ENCODE measurements around the gene FAM187B.

DNA sequence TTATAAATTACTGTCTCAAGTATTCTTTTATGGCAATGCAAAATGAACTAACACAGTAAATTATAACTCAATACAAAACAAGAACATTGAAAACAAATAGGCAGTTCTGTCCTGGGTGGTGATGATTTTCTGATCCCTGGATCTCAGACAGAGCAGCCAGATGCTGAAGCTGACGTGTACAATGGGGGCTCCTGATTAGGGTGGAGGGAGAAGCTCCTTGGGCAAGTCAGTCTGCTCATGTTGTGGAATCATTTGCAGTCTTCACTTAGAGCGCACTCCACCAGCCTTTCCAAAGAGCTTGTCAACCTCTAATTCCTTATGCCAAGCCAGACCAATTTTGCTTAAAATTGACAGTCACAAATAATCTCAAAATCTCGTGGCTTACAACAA, 52.4 kb downstream of the FAM187B start:
- TF ChIP-seq, protein P1, sequence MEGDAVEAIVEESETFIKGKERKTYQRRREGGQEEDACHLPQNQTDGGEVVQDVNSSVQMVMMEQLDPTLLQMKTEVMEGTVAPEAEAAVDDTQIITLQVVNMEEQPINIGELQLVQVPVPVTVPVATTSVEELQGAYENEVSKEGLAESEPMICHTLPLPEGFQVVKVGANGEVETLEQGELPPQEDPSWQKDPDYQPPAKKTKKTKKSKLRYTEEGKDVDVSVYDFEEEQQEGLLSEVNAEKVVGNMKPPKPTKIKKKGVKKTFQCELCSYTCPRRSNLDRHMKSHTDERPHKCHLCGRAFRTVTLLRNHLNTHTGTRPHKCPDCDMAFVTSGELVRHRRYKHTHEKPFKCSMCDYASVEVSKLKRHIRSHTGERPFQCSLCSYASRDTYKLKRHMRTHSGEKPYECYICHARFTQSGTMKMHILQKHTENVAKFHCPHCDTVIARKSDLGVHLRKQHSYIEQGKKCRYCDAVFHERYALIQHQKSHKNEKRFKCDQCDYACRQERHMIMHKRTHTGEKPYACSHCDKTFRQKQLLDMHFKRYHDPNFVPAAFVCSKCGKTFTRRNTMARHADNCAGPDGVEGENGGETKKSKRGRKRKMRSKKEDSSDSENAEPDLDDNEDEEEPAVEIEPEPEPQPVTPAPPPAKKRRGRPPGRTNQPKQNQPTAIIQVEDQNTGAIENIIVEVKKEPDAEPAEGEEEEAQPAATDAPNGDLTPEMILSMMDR (conservative IDR thresholded peaks at IDR 0.05; ENCODE audit: low read depth, low read length): no peak
- no peak for TF ChIP-seq EZH2 (IDR thresholded peaks at IDR 0.05; ENCODE audit: borderline replicate concordance, low read depth, low read length, poor library complexity, severe bottlenecking)

Data from A673 (cell line).